K562 (cell line): ENCODE data around the gene RAB40B. TPM values are rescaled to one million over a fixed set of nuclear protein-coding genes. Genes with fewer than 3 reads are reported as not detected.
A peak's percentile ranks its signal among the peaks of the same experiment; 100 is the strongest.

Source experiments
- BRF2 ChIP-seq: IDR thresholded peaks from 3 replicates; pipeline ENCODE4 v1.6.1; 2011; ENCODE audit warnings: borderline replicate concordance, mild to moderate bottlenecking; ENCODE audit not compliant: insufficient read length, insufficient read depth
- CTCFL ChIP-seq: IDR thresholded peaks from 2 replicates; pipeline ENCODE4 v1.6.1; 2011; ENCODE audit warnings: borderline replicate concordance, low read depth, mild to moderate bottlenecking, moderate library complexity, low read length; ENCODE audit not compliant: insufficient read depth, poor library complexity, severe bottlenecking
- FOXA1 ChIP-seq: fragments of 450-650 bp; IDR thresholded peaks from 2 replicates; pipeline ENCODE4 v1.6.1; 2016; ENCODE audit warnings: mild to moderate bottlenecking, borderline replicate concordance
- HNRNPH1 ChIP-seq: fragments of 200-400 bp; formaldehyde crosslinking; optimal IDR thresholded peaks from 2 replicates; pipeline ENCODE3; 2017; ENCODE audit warnings: low read depth, mild to moderate bottlenecking, low read length, moderate library complexity
- MLLT1 ChIP-seq, 2 experiments: fragments of 450-650 bp; IDR thresholded peaks; 2 replicates each; pipeline ENCODE4 v1.6.1; 2016
- NCOA6 ChIP-seq: fragments of 450-650 bp; IDR thresholded peaks from 2 replicates; pipeline ENCODE4 v1.6.1; 2017; ENCODE audit warnings: mild to moderate bottlenecking
- NFE2 ChIP-seq: IDR thresholded peaks from 2 replicates; pipeline ENCODE4 v1.6.1; 2014; ENCODE audit warnings: antibody characterized with exemption, low read depth
- POLR2B ChIP-seq: fragments of 450-650 bp; IDR thresholded peaks from 2 replicates; pipeline ENCODE4 v1.6.1; 2018; ENCODE audit warnings: low read depth; ENCODE audit not compliant: partially characterized antibody
- PRPF4 ChIP-seq: fragments of 200-400 bp; formaldehyde crosslinking; IDR thresholded peaks from one replicate; pipeline ENCODE4 v1.6.1; 2017; ENCODE audit warnings: low read length, low read depth, mild to moderate bottlenecking; ENCODE audit not compliant: insufficient read depth, poor library complexity, severe bottlenecking
- RBM22 ChIP-seq: fragments of 200-400 bp; formaldehyde crosslinking; IDR thresholded peaks from 2 replicates; pipeline ENCODE4 v1.6.1; 2018; ENCODE audit warnings: low read length, low read depth; ENCODE audit not compliant: poor library complexity, severe bottlenecking
- SMAD3 ChIP-seq: fragments of 450-650 bp; formaldehyde crosslinking; conservative IDR thresholded peaks from 2 replicates; pipeline ENCODE4 v1.4.0; 2020; ENCODE audit warnings: mild to moderate bottlenecking
- TAF9B ChIP-seq: fragments of 450-650 bp; IDR thresholded peaks from 2 replicates; pipeline ENCODE4 v1.6.1; 2018; ENCODE audit warnings: mild to moderate bottlenecking; ENCODE audit not compliant: partially characterized antibody
- TCF7 ChIP-seq: sonication (generic); IDR thresholded peaks from 2 replicates; pipeline ENCODE4 v1.6.1; 2016; ENCODE audit warnings: antibody characterized with exemption, borderline replicate concordance
- TEAD2 ChIP-seq: fragments of 450-650 bp; IDR thresholded peaks from 2 replicates; pipeline ENCODE4 v1.6.1; 2016; ENCODE audit warnings: missing genetic modification characterization, control low read depth, missing compliant biosample characterization
- TFAM ChIP-seq: fragments of 250-450 bp; sonication (Bioruptor Pico); conservative IDR thresholded peaks from 2 replicates; pipeline ENCODE4 v1.5.0; 2021; ENCODE audit warnings: mild to moderate bottlenecking, moderate library complexity
- ZBED1 ChIP-seq: IDR thresholded peaks from 2 replicates; pipeline ENCODE4 v1.6.1; 2014
- ZBTB1 ChIP-seq: sonication (generic); formaldehyde crosslinking; IDR thresholded peaks from 2 replicates; pipeline ENCODE4 v1.8.1; 2023; ENCODE audit warnings: missing genetic modification reagents, low read depth, mild to moderate bottlenecking, borderline replicate concordance
- ZBTB11 ChIP-seq, 3 experiments: fragments of 200-800 bp in 1 of 3; fragments of 250-450 bp in 1 of 3; fragments of 450-650 bp in 1 of 3; sonication (Bioruptor Pico) in 1 of 3; sonication (Bioruptor generic) in 1 of 3; formaldehyde crosslinking in 1 of 3; IDR thresholded peaks; 2 replicates each; pipeline versions ENCODE4 v1.6.1 to v1.8.0; 2016 to 2022; ENCODE audit warnings: mild to moderate bottlenecking in 2 of 3, missing genetic modification characterization in 2 of 3, missing compliant biosample characterization in 1 of 3, moderate library complexity in 1 of 3
- ZNF224 ChIP-seq: sonication (generic); formaldehyde crosslinking; IDR thresholded peaks from 2 replicates; pipeline ENCODE4 v1.8.0; 2022; ENCODE audit warnings: mild to moderate bottlenecking, missing genetic modification reagents
- polyA plus RNA-seq, 8 experiments: library from polyadenylated mRNA; depleted of rRNA in 4 of 8; stranded (reverse) in 5 of 8; unstranded in 3 of 8; fragments of >200 nt; fragmentation: Nextera tagmentation in 2 of 8; fragmentation: Illumina TruSeq in 1 of 8; extraction: Ambion mirVana in 2 of 8; extraction: Trizol in 1 of 8; gene quantifications; 2 replicates each; pipeline versions ENCODE4 v1.2.1 to v1.2.3, GENCODE V29; 2011 to 2014; ENCODE audit warnings: inconsistent platforms in 1 of 8, missing spikeins in 1 of 8
- total RNA-seq, 7 experiments: library from RNA; depleted of rRNA in 6 of 7; stranded (reverse); fragments of >200 nt in 6 of 7; fragmentation: Illumina TruSeq in 2 of 7; extraction: Trizol in 2 of 7; gene quantifications; 2 replicates each; pipeline versions ENCODE4 v1.2.1 to v1.2.3, GENCODE V29; 2011 to 2021; ENCODE audit warnings: low replicate concordance in 1 of 7

The RAB40B gene
- total and polyA plus RNA-seq, 9 of the 15 experiments (the other 6 are each of a cell fraction or from before 2014, with no cell fraction given) = 0.13 to 4.6 (median 1.4) TPM

DNA sequence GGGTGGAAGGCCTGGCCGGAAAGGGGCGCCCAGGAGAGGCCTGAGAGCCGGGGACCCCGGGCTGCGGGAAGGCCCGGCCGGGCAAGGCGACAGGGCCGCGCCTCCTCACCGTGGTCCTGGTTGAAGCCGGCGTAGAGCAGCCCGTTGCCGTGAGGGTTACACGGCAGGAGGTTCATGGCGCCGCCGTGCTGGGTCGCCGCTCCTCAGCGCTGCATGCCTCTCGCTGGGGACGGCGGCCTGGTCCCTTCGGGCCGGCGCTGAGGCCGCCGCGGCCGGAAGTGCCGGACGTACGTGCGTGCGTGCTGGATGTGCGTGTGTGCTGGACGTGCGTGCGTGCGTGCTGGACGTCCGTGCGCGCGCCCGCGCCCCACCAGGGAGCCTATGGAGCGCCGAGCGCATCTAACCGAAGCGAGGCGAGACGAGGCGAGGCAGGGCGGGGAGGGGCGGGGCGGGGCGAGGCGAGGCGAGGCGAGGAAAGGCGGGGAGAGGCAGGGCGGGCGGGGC lies 50.3 kb downstream of the RAB40B start, which contains the start of gene WDR45B (continued):
- TF ChIP-seq ZBED1 = no peak
- TF ChIP-seq ZNF224 (CRISPR knock-in tag) = no peak
- TF ChIP-seq ZBTB11 (CRISPR knock-in tag; IDR thresholded peaks at IDR 0.05) = peak in 1 of 3 experiments; percentile 72; a peak in 2 of 6 replicates
- no peak for TF ChIP-seq TAF9B
- no peak for TF ChIP-seq HNRNPH1
- no peak for TF ChIP-seq RBM22
- TF ChIP-seq ZBTB1 = peak; percentile 36; the same call in 1 of the 2 replicates
- peak; percentile 74 for TF ChIP-seq POLR2B
- TF ChIP-seq PRPF4 = no peak
- no peak for TF ChIP-seq FOXA1
- TF ChIP-seq BRF2 = no peak
- no peak for TF ChIP-seq TFAM (CRISPR knock-in tag)
- TF ChIP-seq NCOA6 = peak; percentile 98
- TF ChIP-seq MLLT1 (IDR thresholded peaks at IDR 0.05) = peak in 1 of 2 experiments; percentile 99; a peak in 2 of 4 replicates
- TF ChIP-seq NFE2 = no peak
- TF ChIP-seq TCF7 = no peak
- TF ChIP-seq TEAD2 (tag) = no peak
- no peak for TF ChIP-seq SMAD3
- TF ChIP-seq CTCFL = peak; percentile 17
